ENCODE results near the gene PRICKLE1.

DNA sequence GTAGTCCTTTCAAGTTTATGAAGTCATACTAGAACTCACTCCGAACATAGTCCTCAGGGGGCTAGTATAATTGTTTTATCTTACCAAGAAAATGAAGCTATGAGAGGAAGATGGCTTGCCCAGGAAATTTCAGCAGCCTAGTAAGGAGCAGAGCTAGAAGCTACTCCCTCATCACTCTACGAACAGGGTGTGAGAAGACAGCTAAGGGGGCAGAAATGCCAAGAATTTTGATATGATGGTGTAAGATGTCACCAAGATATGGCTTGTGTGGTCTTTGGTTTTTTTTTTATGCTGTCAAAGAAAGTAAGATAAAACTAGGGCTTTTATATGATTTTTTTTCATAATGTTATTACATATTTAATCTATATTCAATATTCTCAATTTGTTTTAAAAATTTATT lies 47.6 kb downstream of the PRICKLE1 start:
- TF ChIP-seq CTCF (IDR thresholded peaks at IDR 0.05) (no peak), POLR2A (IDR thresholded peaks at IDR 0.05) (no peak)
